ENCODE data around the gene CCDC97.
A peak's percentile ranks its signal among the peaks of the same experiment; 100 is the strongest.

Gene CCDC97

DNA sequence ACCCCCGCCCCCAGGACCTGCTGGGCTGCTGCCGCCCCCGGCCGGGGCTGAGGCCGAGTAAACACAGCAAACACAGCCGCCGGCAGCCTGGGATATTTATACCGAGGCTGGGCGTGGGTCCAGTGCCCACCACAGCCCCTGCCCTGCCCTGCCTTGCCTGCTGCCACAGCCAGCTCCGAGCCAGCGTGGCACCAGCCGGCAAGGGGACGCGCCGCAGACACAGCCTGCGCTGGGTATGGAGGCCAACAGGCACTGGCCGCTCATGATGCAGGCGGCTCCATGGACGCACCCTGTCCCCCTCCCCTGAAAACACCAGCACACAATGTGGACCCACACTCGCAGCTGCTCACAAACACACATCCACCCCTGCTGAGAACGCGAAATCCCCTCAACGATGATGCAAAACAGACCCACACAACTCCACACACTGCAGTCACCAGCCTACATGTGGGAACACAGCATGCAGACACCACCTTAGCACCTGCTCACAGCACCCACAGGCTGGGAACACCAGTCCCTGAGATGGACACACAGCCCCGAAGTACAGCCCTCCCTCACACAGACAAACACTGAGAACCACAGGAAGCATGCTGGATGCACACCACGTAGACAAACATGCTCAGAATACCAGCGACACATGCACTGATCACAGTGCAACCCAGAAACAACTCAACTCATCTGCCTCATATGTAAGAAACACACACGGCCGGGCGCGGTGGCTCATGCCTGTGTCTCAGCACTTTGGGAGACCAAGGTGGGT, 16.2 kb downstream of the CCDC97 start:
- no peak overlapping the region for H3K9ac ChIP-seq (ENCODE audit: low read length)
- TF ChIP-seq EZH2phosphoT487 (IDR thresholded peaks at IDR 0.05; ENCODE audit: low read depth) = no peak
- TF ChIP-seq, protein P1, sequence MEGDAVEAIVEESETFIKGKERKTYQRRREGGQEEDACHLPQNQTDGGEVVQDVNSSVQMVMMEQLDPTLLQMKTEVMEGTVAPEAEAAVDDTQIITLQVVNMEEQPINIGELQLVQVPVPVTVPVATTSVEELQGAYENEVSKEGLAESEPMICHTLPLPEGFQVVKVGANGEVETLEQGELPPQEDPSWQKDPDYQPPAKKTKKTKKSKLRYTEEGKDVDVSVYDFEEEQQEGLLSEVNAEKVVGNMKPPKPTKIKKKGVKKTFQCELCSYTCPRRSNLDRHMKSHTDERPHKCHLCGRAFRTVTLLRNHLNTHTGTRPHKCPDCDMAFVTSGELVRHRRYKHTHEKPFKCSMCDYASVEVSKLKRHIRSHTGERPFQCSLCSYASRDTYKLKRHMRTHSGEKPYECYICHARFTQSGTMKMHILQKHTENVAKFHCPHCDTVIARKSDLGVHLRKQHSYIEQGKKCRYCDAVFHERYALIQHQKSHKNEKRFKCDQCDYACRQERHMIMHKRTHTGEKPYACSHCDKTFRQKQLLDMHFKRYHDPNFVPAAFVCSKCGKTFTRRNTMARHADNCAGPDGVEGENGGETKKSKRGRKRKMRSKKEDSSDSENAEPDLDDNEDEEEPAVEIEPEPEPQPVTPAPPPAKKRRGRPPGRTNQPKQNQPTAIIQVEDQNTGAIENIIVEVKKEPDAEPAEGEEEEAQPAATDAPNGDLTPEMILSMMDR (IDR thresholded peaks at IDR 0.05; ENCODE audit: low read depth, low read length) = no peak
- peaks cover 38% of the 10 kb centered on the region for H4K20me1 ChIP-seq (ENCODE audit: insufficient read depth, low read length)
- no peaks in the 10 kb centered on the region for H3K9me3 ChIP-seq (ENCODE audit: insufficient read depth, low read length)
- H3K27ac ChIP-seq (ENCODE audit: low read length) = no peak overlapping the region
- H3K36me3 ChIP-seq (replicated peaks; ENCODE audit: low read depth, low read length) = peaks cover 55% of the 10 kb centered on the region
- H3K27me3 ChIP-seq (ENCODE audit: low read depth, low read length) = no peaks in the 10 kb centered on the region
- H3K79me2 ChIP-seq (ENCODE audit: low read length) = peaks cover 32% of the 10 kb centered on the region
- H3K4me3 ChIP-seq (ENCODE audit: low read length) = no peak overlapping the region
- H3K4me2 ChIP-seq (ENCODE audit: low read length) = no peak overlapping the region
- peaks cover 32% of the 10 kb centered on the region for H3K4me1 ChIP-seq (ENCODE audit: low read length)
- no peak overlapping the region for H2AFZ ChIP-seq (ENCODE audit: low read depth, low read length)

DNA sequence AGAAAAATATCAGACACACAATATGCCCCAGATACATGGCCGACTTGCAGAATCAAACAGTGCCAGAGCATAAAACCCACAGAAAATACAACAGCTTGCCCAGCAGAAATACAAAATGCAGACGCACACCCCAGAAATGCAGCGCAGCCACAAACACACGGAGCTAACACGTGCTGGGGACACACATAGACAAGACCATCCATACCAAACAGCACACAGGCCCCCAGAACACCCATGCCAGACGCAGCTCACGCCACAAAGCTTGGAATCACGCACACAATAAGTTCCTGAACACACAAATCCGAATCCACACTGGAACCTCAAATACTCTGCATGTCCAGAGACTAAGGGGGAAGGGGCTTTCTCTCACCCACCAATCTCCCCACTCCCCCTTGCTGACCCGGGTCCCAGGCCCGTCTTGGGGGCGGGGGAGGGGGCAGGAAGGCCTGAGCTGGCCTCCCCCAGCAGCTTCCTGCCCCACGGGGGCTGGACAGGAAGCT, 17.2 kb downstream of the CCDC97 start:
- Histone ChIP-seq H4K20me1 (ENCODE audit: insufficient read depth, low read length) (peaks cover 39% of the 10 kb centered on the region), H3K9ac (ENCODE audit: low read length) (no peak overlapping the region), H3K9me3 (ENCODE audit: insufficient read depth, low read length) (no peaks in the 10 kb centered on the region), H3K4me2 (ENCODE audit: low read length) (peak overlapping the region; percentile 43; the same call in 1 of the 2 replicates), H2AFZ (ENCODE audit: low read depth, low read length) (no peak overlapping the region), H3K27me3 (ENCODE audit: low read depth, low read length) (no peaks in the 10 kb centered on the region), H3K4me3 (ENCODE audit: low read length) (no peak overlapping the region), H3K79me2 (ENCODE audit: low read length) (peaks cover 37% of the 10 kb centered on the region), H3K4me1 (ENCODE audit: low read length) (peaks cover 32% of the 10 kb centered on the region), H3K27ac (ENCODE audit: low read length) (peak overlapping the region; percentile 21; the same call in 1 of the 2 replicates), H3K36me3 (replicated peaks; ENCODE audit: low read depth, low read length) (peaks cover 59% of the 10 kb centered on the region)
- TF ChIP-seq, protein P1 (IDR thresholded peaks at IDR 0.05; ENCODE audit: low read depth, low read length) = no peak
- no peak for TF ChIP-seq EZH2phosphoT487 (IDR thresholded peaks at IDR 0.05; ENCODE audit: low read depth)

DNA sequence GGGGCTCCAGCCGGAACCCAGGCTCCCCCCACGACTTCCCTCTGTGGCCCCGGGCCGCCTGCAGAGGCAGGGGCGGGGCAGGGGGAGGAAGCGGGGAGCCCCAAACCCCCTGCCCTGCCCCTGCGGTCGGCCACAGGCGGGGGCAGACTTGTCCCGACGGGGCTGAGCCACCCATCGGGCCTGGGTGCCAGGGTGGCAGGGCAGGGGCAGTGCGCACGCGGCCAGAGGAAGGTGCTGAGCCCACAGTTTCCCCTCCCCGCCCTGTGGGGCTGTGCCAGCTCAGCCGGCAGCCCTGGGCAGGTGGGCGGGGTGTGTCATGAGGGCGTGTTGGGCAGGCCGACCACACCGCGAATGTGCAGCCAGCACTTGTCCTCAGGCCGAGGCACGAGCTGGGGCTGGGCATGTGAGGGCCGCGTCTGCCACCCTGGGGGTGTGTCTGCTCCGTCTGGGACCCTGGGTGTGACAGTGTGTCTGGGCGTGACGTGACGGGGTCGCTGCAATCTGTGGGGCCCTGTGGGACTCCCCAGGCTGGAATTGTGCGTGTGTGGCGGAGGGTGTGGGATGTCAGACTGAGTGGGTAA, 17.7 kb downstream of the CCDC97 start:
- peaks cover 39% of the 10 kb centered on the region for H3K79me2 ChIP-seq (ENCODE audit: low read length)
- H3K9ac ChIP-seq (ENCODE audit: low read length) = no peak overlapping the region
- no peak overlapping the region for H2AFZ ChIP-seq (ENCODE audit: low read depth, low read length)
- peaks cover 32% of the 10 kb centered on the region for H3K4me1 ChIP-seq (ENCODE audit: low read length)
- no peaks in the 10 kb centered on the region for H3K9me3 ChIP-seq (ENCODE audit: insufficient read depth, low read length)
- peaks cover 59% of the 10 kb centered on the region for H3K36me3 ChIP-seq (replicated peaks; ENCODE audit: low read depth, low read length)
- no peak for TF ChIP-seq EZH2phosphoT487 (IDR thresholded peaks at IDR 0.05; ENCODE audit: low read depth)
- TF ChIP-seq, protein P1 (IDR thresholded peaks at IDR 0.05; ENCODE audit: low read depth, low read length) = no peak
- no peaks in the 10 kb centered on the region for H3K27me3 ChIP-seq (ENCODE audit: low read depth, low read length)
- peak overlapping the region; percentile 43 for H3K4me2 ChIP-seq (ENCODE audit: low read length)
- peak overlapping the region; percentile 16; the same call in 1 of the 2 replicates for H3K4me3 ChIP-seq (ENCODE audit: low read length)
- peaks cover 41% of the 10 kb centered on the region for H4K20me1 ChIP-seq (ENCODE audit: insufficient read depth, low read length)
- peak overlapping the region; percentile 21; the same call in 1 of the 2 replicates for H3K27ac ChIP-seq (ENCODE audit: low read length)

DNA sequence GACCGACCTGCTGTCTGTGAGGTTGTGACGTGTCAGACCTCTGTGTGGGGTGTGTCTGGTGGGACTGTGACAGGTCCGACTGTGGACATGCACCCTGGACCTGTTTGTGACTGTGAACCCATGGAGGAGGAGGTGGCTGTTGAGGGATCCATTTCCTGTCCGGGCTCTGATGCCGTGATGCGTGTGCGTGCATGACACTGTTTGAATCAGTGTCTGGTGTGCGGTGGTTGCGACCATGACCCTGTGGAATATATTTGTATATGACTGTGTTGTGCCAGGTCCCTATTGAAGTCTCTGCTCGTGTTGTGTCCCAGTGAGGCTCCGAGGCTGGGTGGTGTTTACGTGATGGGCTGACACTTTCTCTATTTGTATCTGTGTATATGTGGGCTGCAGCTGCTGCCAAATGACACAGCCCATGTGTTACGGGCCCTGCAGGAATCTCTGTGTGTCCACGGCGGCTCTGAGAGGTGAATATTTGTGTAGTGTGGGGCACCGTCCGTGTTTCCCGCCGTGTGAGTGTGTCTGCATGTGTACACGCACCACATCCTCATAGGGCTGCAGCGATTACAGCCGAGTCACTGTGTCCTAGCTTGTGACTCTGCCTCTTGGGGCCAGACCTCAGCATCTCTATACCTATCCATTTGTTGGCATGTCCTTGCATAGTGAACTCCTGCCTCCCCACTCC, 18.3 kb downstream of the CCDC97 start:
- Histone ChIP-seq H3K27me3 (ENCODE audit: low read depth, low read length) (no peaks in the 10 kb centered on the region), H3K4me3 (ENCODE audit: low read length) (no peak overlapping the region), H3K4me2 (ENCODE audit: low read length) (peak overlapping the region; percentile 43), H3K79me2 (ENCODE audit: low read length) (peaks cover 39% of the 10 kb centered on the region), H3K27ac (ENCODE audit: low read length) (peak overlapping the region; percentile 16), H2AFZ (ENCODE audit: low read depth, low read length) (no peak overlapping the region), H3K4me1 (ENCODE audit: low read length) (peaks cover 32% of the 10 kb centered on the region), H3K9ac (ENCODE audit: low read length) (no peak overlapping the region), H3K9me3 (ENCODE audit: insufficient read depth, low read length) (no peaks in the 10 kb centered on the region), H3K36me3 (replicated peaks; ENCODE audit: low read depth, low read length) (peaks cover 61% of the 10 kb centered on the region), H4K20me1 (ENCODE audit: insufficient read depth, low read length) (peaks cover 41% of the 10 kb centered on the region)
- TF ChIP-seq EZH2phosphoT487 (IDR thresholded peaks at IDR 0.05; ENCODE audit: low read depth) = no peak
- TF ChIP-seq, protein P1 (IDR thresholded peaks at IDR 0.05; ENCODE audit: low read depth, low read length) = no peak

All from OCI-LY3 (cell line).